HG02798 (cell line): ENCODE data around the gene SLC2A13.
"Not testable (repeated sequence)": the region's sequence is repeated elsewhere in the genome, so short reads cannot be mapped to it uniquely, and the experiment has no call there.

Source experiments
- ATAC-seq: cut with Tn5 transposase; IDR thresholded peaks from one replicate; pipeline ENCODE4 v1.9.1; 2021; ENCODE audit warnings: mild to moderate bottlenecking; ENCODE audit not compliant: unreplicated experiment, poor library complexity

SLC2A13 gene

GRCh38 chr12:39831587-39832315 lies 274.1 kb downstream of the SLC2A13 start:
- peak; percentile 37 for ATAC-seq

- no peak for ATAC-seq
Observed at GRCh38 chr12:39830852-39831520, 274.9 kb downstream of the SLC2A13 start.

GRCh38 chr12:39830171-39830570 lies 275.7 kb downstream of the SLC2A13 start:
- ATAC-seq, result no peak

- ATAC-seq, result no peak
Observed at GRCh38 chr12:39824505-39825212, 281.2 kb downstream of the SLC2A13 start.

GRCh38 chr12:39816671-39817185 lies 289.2 kb downstream of the SLC2A13 start:
- no peak for ATAC-seq

- no peak for ATAC-seq
Observed at GRCh38 chr12:39815746-39816145, 290.1 kb downstream of the SLC2A13 start.

GRCh38 chr12:39814626-39815025 lies 291.3 kb downstream of the SLC2A13 start:
- ATAC-seq, result no peak

- no peak for ATAC-seq
Observed at GRCh38 chr12:39813776-39814175, 292.1 kb downstream of the SLC2A13 start.

- not testable (repeated sequence) for ATAC-seq
Observed at GRCh38 chr12:39812456-39812855, 293.4 kb downstream of the SLC2A13 start.

GRCh38 chr12:39807043-39807442 lies 298.8 kb downstream of the SLC2A13 start:
- peak; percentile 63 for ATAC-seq

- no peak for ATAC-seq
Observed at GRCh38 chr12:39805651-39806050, 300.2 kb downstream of the SLC2A13 start.

GRCh38 chr12:39804898-39805297 lies 301.0 kb downstream of the SLC2A13 start:
- ATAC-seq, result no peak

GRCh38 chr12:39804479-39804878 lies 301.4 kb downstream of the SLC2A13 start:
- no peak for ATAC-seq

- no peak for ATAC-seq
Observed at GRCh38 chr12:39803151-39803550, 302.7 kb downstream of the SLC2A13 start.

- no peak for ATAC-seq
Observed at GRCh38 chr12:39798977-39799376, 306.9 kb downstream of the SLC2A13 start.

GRCh38 chr12:39798429-39798828 lies 307.5 kb downstream of the SLC2A13 start:
- no peak for ATAC-seq

GRCh38 chr12:39795481-39795880 lies 310.4 kb downstream of the SLC2A13 start:
- ATAC-seq, result no peak

GRCh38 chr12:39792938-39793337 lies 312.9 kb downstream of the SLC2A13 start:
- no peak for ATAC-seq

GRCh38 chr12:39788239-39788638 lies 317.6 kb downstream of the SLC2A13 start:
- no peak for ATAC-seq

GRCh38 chr12:39785814-39786213 lies 320.1 kb downstream of the SLC2A13 start:
- ATAC-seq, result not testable (repeated sequence)

- no peak for ATAC-seq
Observed at GRCh38 chr12:39782026-39782545, 323.8 kb downstream of the SLC2A13 start.
